ENCODE results near the gene ANTXRL. TPM values are rescaled to one million over a fixed set of nuclear protein-coding genes. Genes with fewer than 3 reads are reported as not detected.

The ANTXRL gene
- total and polyA plus RNA-seq, 10 of the 15 experiments (the other 5 are each of a cell fraction or from before 2014, with no cell fraction given): not detected

GRCh38 chr10:46293832-46294640, 7.2 kb downstream of the ANTXRL start:
- in situ Hi-C loops (cut with MboI): no loop called here
- RAD21 ChIA-PET (ENCODE audit: unreplicated experiment): no interaction called here
- no peak overlapping the region for H3K9ac ChIP-seq (ENCODE audit: control insufficient read depth, insufficient read depth, low read length)

GRCh38 chr10:46294641-46295220, 7.9 kb downstream of the ANTXRL start:
- ChIA-PET SMC1A (ENCODE audit: uncharacterized antibody, unreplicated experiment) (no interaction called here), CTCF (no interaction called here)
- intact Hi-C loops (cut with micrococcal nuclease; ENCODE audit: unreplicated experiment): no loop called here
- TF ChIP-seq, protein P1, sequence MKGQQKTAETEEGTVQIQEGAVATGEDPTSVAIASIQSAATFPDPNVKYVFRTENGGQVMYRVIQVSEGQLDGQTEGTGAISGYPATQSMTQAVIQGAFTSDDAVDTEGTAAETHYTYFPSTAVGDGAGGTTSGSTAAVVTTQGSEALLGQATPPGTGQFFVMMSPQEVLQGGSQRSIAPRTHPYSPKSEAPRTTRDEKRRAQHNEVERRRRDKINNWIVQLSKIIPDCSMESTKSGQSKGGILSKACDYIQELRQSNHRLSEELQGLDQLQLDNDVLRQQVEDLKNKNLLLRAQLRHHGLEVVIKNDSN (IDR thresholded peaks at IDR 0.05; ENCODE audit: borderline replicate concordance, extremely low read length, insufficient read depth, low read depth, low read length): no peak
- no peak for TF ChIP-seq POLR2A (IDR thresholded peaks at IDR 0.05; ENCODE audit: low read depth, low read length)
- TF ChIP-seq E2F4 (IDR thresholded peaks at IDR 0.05; ENCODE audit: low read depth, low read length): no peak
- no peak for TF ChIP-seq FOS (IDR thresholded peaks at IDR 0.05; ENCODE audit: borderline replicate concordance, extremely low read depth, insufficient read length)
- no peak for TF ChIP-seq FOXK2 (IDR thresholded peaks at IDR 0.05)
- TF ChIP-seq PAX5 (IDR thresholded peaks at IDR 0.05; ENCODE audit: borderline replicate concordance, low read depth, low read length): no peak
- no peak for TF ChIP-seq POLR2AphosphoS5 (IDR thresholded peaks at IDR 0.05; ENCODE audit: low read length)
- TF ChIP-seq WRNIP1 (IDR thresholded peaks at IDR 0.05; ENCODE audit: borderline replicate concordance, low read depth, low read length): no peak
- no peak for TF ChIP-seq RBBP5 (conservative IDR thresholded peaks at IDR 0.05)
- TF ChIP-seq JUND (IDR thresholded peaks at IDR 0.05; ENCODE audit: low read depth, low read length): no peak

More at GRCh38 chr10:46293832-46294640, 7.2 kb downstream of the ANTXRL start:
- Histone ChIP-seq H3K27ac (ENCODE audit: control insufficient read depth, insufficient read depth) (no peak overlapping the region), H3K9me3 (replicated peaks; ENCODE audit: control insufficient read depth, insufficient read depth, low read length) (no peaks in the 10 kb centered on the region), H4K20me1 (ENCODE audit: control insufficient read depth, insufficient read depth) (no peaks in the 10 kb centered on the region), H2AFZ (ENCODE audit: control insufficient read depth, low read depth, low read length) (no peak overlapping the region), H3K4me3 (no peak overlapping the region), H3K36me3 (ENCODE audit: control insufficient read depth in 2 of 2, insufficient read depth in 2 of 2, low read length in 1 of 2) (no peaks in the 10 kb centered on the region), H3K79me2 (ENCODE audit: control insufficient read depth, insufficient read depth, low read length) (no peaks in the 10 kb centered on the region), H3K4me2 (ENCODE audit: control insufficient read depth, insufficient read depth) (no peak overlapping the region), H3K27me3 (replicated peaks in 1 of 2; ENCODE audit: control insufficient read depth in 2 of 2, insufficient read depth in 2 of 2, low read length in 1 of 2) (no peaks in the 10 kb centered on the region; a peak in 1 of 4 replicates), H3K4me1 (ENCODE audit: control insufficient read depth, insufficient read depth, low read length) (peaks cover 3% of the 10 kb centered on the region)
- WGBS (ENCODE audit: insufficient coverage, insufficient replicate concordance, low lambda C conversion rate, missing lambda C conversion rate): 20% methylated on average over 10 of the region's 11 CpGs
- ChIA-PET SMC1A (ENCODE audit: uncharacterized antibody, unreplicated experiment) (no interaction called here), CTCF (no interaction called here), POLR2A (no interaction called here)
- DNase-seq (ENCODE audit: low read depth, low spot score): no peak
- no TSS peak for BruUV-seq (replicated peaks)
- no peak for ATAC-seq
- TF ChIP-seq EED (IDR thresholded peaks at IDR 0.05; ENCODE audit: low read depth) (no peak), CBX3 (IDR thresholded peaks at IDR 0.05; ENCODE audit: borderline replicate concordance, low read depth) (no peak), NBN (IDR thresholded peaks at IDR 0.05) (no peak), POU2F2 (IDR thresholded peaks at IDR 0.05; ENCODE audit: borderline replicate concordance, low read depth, low read length) (no peak), JUND (IDR thresholded peaks at IDR 0.05; ENCODE audit: low read depth, low read length) (no peak), MYC (IDR thresholded peaks at IDR 0.05; ENCODE audit: insufficient read depth, insufficient read length, insufficient replicate concordance, low read length, severe bottlenecking) (no peak), RB1 (IDR thresholded peaks at IDR 0.05; ENCODE audit: borderline replicate concordance) (no peak), ESRRA (IDR thresholded peaks at IDR 0.05; ENCODE audit: low read length) (no peak)
- TF ChIP-seq, protein P2, sequence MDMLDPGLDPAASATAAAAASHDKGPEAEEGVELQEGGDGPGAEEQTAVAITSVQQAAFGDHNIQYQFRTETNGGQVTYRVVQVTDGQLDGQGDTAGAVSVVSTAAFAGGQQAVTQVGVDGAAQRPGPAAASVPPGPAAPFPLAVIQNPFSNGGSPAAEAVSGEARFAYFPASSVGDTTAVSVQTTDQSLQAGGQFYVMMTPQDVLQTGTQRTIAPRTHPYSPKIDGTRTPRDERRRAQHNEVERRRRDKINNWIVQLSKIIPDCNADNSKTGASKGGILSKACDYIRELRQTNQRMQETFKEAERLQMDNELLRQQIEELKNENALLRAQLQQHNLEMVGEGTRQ (IDR thresholded peaks at IDR 0.05; ENCODE audit: borderline replicate concordance, low read depth, low read length): no peak
- intact Hi-C loops (cut with micrococcal nuclease; ENCODE audit: unreplicated experiment): no loop called here
- FAIRE-seq: no peak

More at GRCh38 chr10:46294641-46295220, 7.9 kb downstream of the ANTXRL start:
- no peak for DNase-seq (ENCODE audit: low read depth, low spot score)
- Histone ChIP-seq H3K79me2 (ENCODE audit: control insufficient read depth, insufficient read depth, low read length) (no peaks in the 10 kb centered on the region), H3K27ac (ENCODE audit: control insufficient read depth, insufficient read depth) (no peak overlapping the region), H3K9ac (ENCODE audit: control insufficient read depth, insufficient read depth, low read length) (no peak overlapping the region), H3K4me2 (ENCODE audit: control insufficient read depth, insufficient read depth) (no peak overlapping the region), H3K9me3 (replicated peaks; ENCODE audit: control insufficient read depth, insufficient read depth, low read length) (no peaks in the 10 kb centered on the region), H4K20me1 (ENCODE audit: control insufficient read depth, insufficient read depth) (no peaks in the 10 kb centered on the region), H2AFZ (ENCODE audit: control insufficient read depth, low read depth, low read length) (no peak overlapping the region), H3K36me3 (ENCODE audit: control insufficient read depth in 2 of 2, insufficient read depth in 2 of 2, low read length in 1 of 2) (no peaks in the 10 kb centered on the region), H3K4me1 (ENCODE audit: control insufficient read depth, insufficient read depth, low read length) (peaks cover 7% of the 10 kb centered on the region), H3K4me3 (no peak overlapping the region), H3K27me3 (replicated peaks in 1 of 2; ENCODE audit: control insufficient read depth in 2 of 2, insufficient read depth in 2 of 2, low read length in 1 of 2) (no peaks in the 10 kb centered on the region; a peak in 1 of 4 replicates)
- ChIA-PET RAD21 (ENCODE audit: unreplicated experiment) (no interaction called here), POLR2A (no interaction called here)
- BruUV-seq (replicated peaks): no TSS peak
- ATAC-seq: no peak
- in situ Hi-C loops (cut with MboI): no loop called here
- no peak for FAIRE-seq
- 40% methylated on average over 8 of the region's 8 CpGs for WGBS (ENCODE audit: insufficient coverage, insufficient replicate concordance, low lambda C conversion rate, missing lambda C conversion rate)
